ENCODE results near the gene WNK3.

- TF ChIP-seq CTCF (conservative IDR thresholded peaks at IDR 0.05; ENCODE audit: low read depth in 2 of 2) (no peak), REST (IDR thresholded peaks at IDR 0.05; ENCODE audit: unreplicated experiment) (no peak), EZH2 (IDR thresholded peaks at IDR 0.05; ENCODE audit: low read depth, unreplicated experiment) (no peak), JUNB (IDR thresholded peaks at IDR 0.05; ENCODE audit: unreplicated experiment) (no peak), POLR2AphosphoS5 (IDR thresholded peaks at IDR 0.05; ENCODE audit: low read depth) (no peak), EZH2phosphoT487 (IDR thresholded peaks at IDR 0.05; ENCODE audit: unreplicated experiment) (no peak), ETS1 (IDR thresholded peaks at IDR 0.05) (no peak), ZNF114 (CRISPR knock-in tag; IDR thresholded peaks at IDR 0.05) (no peak), STAT1 (IDR thresholded peaks at IDR 0.05; ENCODE audit: unreplicated experiment) (no peak), CREB1 (CRISPR knock-in tag; IDR thresholded peaks at IDR 0.05; ENCODE audit: low read depth) (no peak), ZNF331 (CRISPR knock-in tag; IDR thresholded peaks at IDR 0.05; ENCODE audit: low read depth) (no peak), NANOG (IDR thresholded peaks at IDR 0.05; ENCODE audit: borderline replicate concordance) (no peak), ZNF462 (CRISPR knock-in tag; IDR thresholded peaks at IDR 0.05) (no peak)
These were observed 5.2 kb downstream of the WNK3 start for GRCh38 chrX:54352677-54353076.
